Lower leg skin (tissue), 3 donors: ENCODE data around the gene ACTG2.

ENCODE experiments used
- CTCF ChIP-seq, 3 donors: fragments of 450-650 bp; IDR thresholded peaks; one replicate each; pipeline ENCODE4 v1.5.1; 2016; ENCODE audit warnings: antibody characterized with exemption in 3 of 3, mild to moderate bottlenecking in 3 of 3, moderate library complexity in 2 of 3
- POLR2A ChIP-seq, 2 donors: fragments of 450-650 bp; IDR thresholded peaks; one replicate each; pipeline ENCODE4 v1.6.1; 2016 to 2017; ENCODE audit warnings: antibody characterized with exemption in 2 of 2, mild to moderate bottlenecking in 1 of 2, moderate library complexity in 1 of 2

- TF ChIP-seq CTCF (IDR thresholded peaks at IDR 0.05): no peak
- no peak for TF ChIP-seq POLR2A (IDR thresholded peaks at IDR 0.05)
These were observed 7.1 kb downstream of the ACTG2 start for GRCh38 chr2:73899801-73900336.
